ENCODE data around the gene TRIO. TPM values are rescaled to one million over a fixed set of nuclear protein-coding genes. Genes with fewer than 3 reads are reported as not detected.

TRIO gene
- total and polyA plus RNA-seq, 2 donors (not counting 3 experiments of a cell fraction or from before 2014, with no cell fraction given) = 82.9 to 248 TPM

- H4K20me1 ChIP-seq (replicated peaks; ENCODE audit: control insufficient read depth, extremely low read depth, insufficient read depth, low read length) = peaks cover 13% of the 10 kb centered on the region
- peak; percentile 87 for TF ChIP-seq MAX (IDR thresholded peaks at IDR 0.05; ENCODE audit: insufficient read depth, insufficient read length)
- peak; percentile 68 for TF ChIP-seq GATA2 (IDR thresholded peaks at IDR 0.05; ENCODE audit: insufficient read depth, insufficient read length, low read depth, low read length)
- TF ChIP-seq JUN (IDR thresholded peaks at IDR 0.05; ENCODE audit: borderline replicate concordance, insufficient read depth, insufficient read length, low read depth) = no peak
- TF ChIP-seq POLR2A (IDR thresholded peaks at IDR 0.05; ENCODE audit: low read depth, low read length) = no peak
- TF ChIP-seq CTCF (IDR thresholded peaks at IDR 0.05; ENCODE audit: extremely low read depth in 1 of 2, insufficient read depth in 1 of 2, low read depth in 1 of 2, low read length in 2 of 2) = no peak
- TF ChIP-seq FOS (IDR thresholded peaks at IDR 0.05; ENCODE audit: borderline replicate concordance, insufficient read depth, low read length) = peak; percentile 4
- no peak for TF ChIP-seq EZH2 (IDR thresholded peaks at IDR 0.05; ENCODE audit: borderline replicate concordance, low read depth, low read length, severe bottlenecking)
- peak; percentile 73 for TF ChIP-seq MYC (IDR thresholded peaks at IDR 0.05; ENCODE audit: low read depth, low read length)
- peak; percentile 59 for TF ChIP-seq POLR2AphosphoS5 (IDR thresholded peaks at IDR 0.05; ENCODE audit: insufficient read depth, low read depth, low read length)
- CTCF ChIA-PET = interaction anchor here (0.7 to 4.4 kb wide), 9 partner anchors 9 to 495 kb away, joined by 3 to 26 read pairs (median 5); partner anchors contain the start of gene TRIO
These were observed 11.0 kb downstream of the TRIO start for GRCh38 chr5:14153932-14154731.

More at GRCh38 chr5:14153932-14154731, 11.0 kb downstream of the TRIO start:
- H3K27me3 ChIP-seq (ENCODE audit: control insufficient read depth in 2 of 2, insufficient read depth in 2 of 2, low read length in 2 of 2) = no peaks in the 10 kb centered on the region
- peaks cover 74% of the 10 kb centered on the region for H3K4me1 ChIP-seq (ENCODE audit: control insufficient read depth, extremely low read depth, insufficient read depth, low read length)
- no peaks in the 10 kb centered on the region for H3K9me1 ChIP-seq (replicated peaks; ENCODE audit: control insufficient read depth, extremely low read depth, insufficient read depth, low read length)
- no peaks in the 10 kb centered on the region for H3K36me3 ChIP-seq (ENCODE audit: control insufficient read depth in 2 of 2, extremely low read depth in 1 of 2, insufficient read depth in 2 of 2, low read length in 2 of 2)
- FAIRE-seq = peak; percentile 85
- H3K9me3 ChIP-seq (replicated peaks; ENCODE audit: control insufficient read depth, insufficient read depth, low read length) = no peaks in the 10 kb centered on the region
- H3K4me2 ChIP-seq (ENCODE audit: insufficient read depth, low read length) = peak overlapping the region; percentile 58
- H3K27ac ChIP-seq (ENCODE audit: insufficient read depth, low read depth, low read length) = peak overlapping the region; percentile 75
- H2AFZ ChIP-seq (ENCODE audit: low read depth, low read length) = no peak overlapping the region
- BruUV-seq (replicated peaks) = TSS peak; percentile 57
- POLR2A ChIA-PET = interaction anchor here (0.5 to 1.4 kb wide), 3 partner anchors 8 to 46 kb away, joined by 3 to 8 read pairs (median 4); partner anchors contain the start of gene TRIO
- peak; percentile 97 for DNase-seq (ENCODE audit: low read depth, low spot score)
- H3K9ac ChIP-seq (replicated peaks; ENCODE audit: extremely low read depth, insufficient read depth, low read length) = peak overlapping the region; percentile 83
- intact Hi-C loops (cut with micrococcal nuclease) (loop anchor here (1.0 to 2.0 kb wide), 5 partner anchors 8 to 73 kb away; no protein-coding TSS in a partner anchor), dilution Hi-C loops (cut with MboI; ENCODE audit: extremely low pct_ligation_motif_present, low sequenced_read_pairs) (no loop called here)
- H3K79me2 ChIP-seq (ENCODE audit: control insufficient read depth, insufficient read depth, low read length) = peaks cover 99% of the 10 kb centered on the region
- H3K4me3 ChIP-seq (replicated peaks in 1 of 3; ENCODE audit: insufficient read depth in 1 of 3, low read depth in 1 of 3, low read length in 3 of 3) = peak overlapping the region in 2 of 3 experiments; percentile 6 to 7
